ENCODE data around the gene BRINP2.

BRINP2 gene

GRCh38 chr1:177170756-177171535 lies at the start of gene BRINP2:
Gene BRINP2 (plus strand): TSS chr1:177170958. CDS start chr1:177229877, 58,919 bp downstream.
- DNase-seq: peak; percentile 94

GRCh38 chr1:177122461-177123251 lies 48.1 kb upstream of the BRINP2 start:
- no peak for DNase-seq

GRCh38 chr1:177124577-177125278 lies 46.0 kb upstream of the BRINP2 start:
- no peak for DNase-seq

GRCh38 chr1:177126267-177126666 lies 44.5 kb upstream of the BRINP2 start:
- no peak for DNase-seq

GRCh38 chr1:177128665-177129281 lies 42.0 kb upstream of the BRINP2 start:
- no peak for DNase-seq

GRCh38 chr1:177130451-177130945 lies 40.3 kb upstream of the BRINP2 start:
- peak; percentile 60 for DNase-seq

- DNase-seq: no peak
Measured at GRCh38 chr1:177131723-177132122, 39.0 kb upstream of the BRINP2 start.

- DNase-seq: no peak
Measured at GRCh38 chr1:177132141-177132540, 38.6 kb upstream of the BRINP2 start.

- no peak for DNase-seq
Measured at GRCh38 chr1:177133977-177134538, 36.7 kb upstream of the BRINP2 start.

GRCh38 chr1:177135250-177135649 lies 35.5 kb upstream of the BRINP2 start:
- peak; percentile 42 for DNase-seq

- DNase-seq: no peak
Measured at GRCh38 chr1:177137814-177138213, 32.9 kb upstream of the BRINP2 start.

GRCh38 chr1:177138347-177138746 lies 32.4 kb upstream of the BRINP2 start:
- no peak for DNase-seq

- DNase-seq: no peak
Measured at GRCh38 chr1:177142010-177142409, 28.7 kb upstream of the BRINP2 start.

- DNase-seq: no peak
Measured at GRCh38 chr1:177142791-177143271, 27.9 kb upstream of the BRINP2 start.

- DNase-seq: no peak
Measured at GRCh38 chr1:177145106-177146070, 25.4 kb upstream of the BRINP2 start.

- DNase-seq: no peak
Measured at GRCh38 chr1:177146499-177146898, 24.3 kb upstream of the BRINP2 start.

GRCh38 chr1:177162243-177162642 lies 8.5 kb upstream of the BRINP2 start:
- no peak for DNase-seq

GRCh38 chr1:177163844-177164379 lies 6.8 kb upstream of the BRINP2 start:
- no peak for DNase-seq

- DNase-seq: peak; percentile 89
Measured at GRCh38 chr1:177164380-177165068, 6.2 kb upstream of the BRINP2 start, which contains the start of gene ASTN1. Gene ASTN1 (minus strand): TSS chr1:177164712. CDS start chr1:177164676, 36 bp downstream.

GRCh38 chr1:177165069-177165439 lies 5.7 kb upstream of the BRINP2 start:
- DNase-seq: no peak

Data from retina (tissue), 1 donor.